ENCODE data around the gene RALBP1. TPM values are rescaled to one million over a fixed set of nuclear protein-coding genes. Genes with fewer than 3 reads are reported as not detected.

RALBP1 gene
- total and polyA plus RNA-seq, 4 donors = 15.6 to 34.8 (median 21.0) TPM

DNA sequence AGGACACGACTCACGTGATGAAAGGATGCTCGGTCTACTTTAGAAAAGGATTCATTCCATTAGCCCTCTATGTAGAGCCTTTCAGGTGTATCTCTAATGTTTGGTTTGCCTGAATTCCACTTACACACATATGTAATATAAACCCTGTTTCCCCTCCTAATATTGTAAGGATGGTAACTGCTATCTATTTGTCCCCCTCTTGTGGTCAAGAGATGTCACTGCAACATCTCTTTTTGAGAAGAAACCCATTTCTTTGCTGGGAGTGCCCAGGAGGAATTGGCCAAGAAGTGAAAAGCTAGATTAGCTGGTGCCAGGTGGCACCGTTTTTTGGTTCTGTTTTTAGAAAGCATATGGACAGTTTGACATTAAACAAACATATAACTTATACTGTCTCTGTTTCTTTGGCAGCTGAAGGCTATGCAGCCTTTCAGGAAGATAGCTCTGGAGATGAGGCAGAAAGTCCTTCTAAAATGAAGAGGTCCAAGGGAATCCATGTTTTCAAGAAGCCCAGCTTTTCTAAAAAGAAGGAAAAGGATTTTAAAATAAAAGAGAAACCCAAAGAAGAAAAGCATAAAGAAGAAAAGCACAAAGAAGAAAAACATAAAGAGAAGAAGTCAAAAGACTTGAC lies 41.2 kb downstream of the RALBP1 start:
- no peak overlapping the region for H3K9ac ChIP-seq (ENCODE audit: low read depth in 1 of 2, low read length in 2 of 2)
- DNase-seq (ENCODE audit: low spot score) = no peak
- peaks cover 0 to 6% (median 4%) of the 10 kb centered on the region in 4 donors for H3K36me3 ChIP-seq (ENCODE audit: control insufficient read depth in 4 of 4, insufficient read depth in 3 of 4, low read depth in 1 of 4, low read length in 3 of 4)
- H3K27ac ChIP-seq (ENCODE audit: low read depth in 1 of 2, low read length in 2 of 2) = no peak overlapping the region
- 75% methylated on average over 4 of the region's 4 CpGs for WGBS
- H3K4me3 ChIP-seq (ENCODE audit: low read depth in 1 of 3, low read length in 3 of 3) = no peak overlapping the region
- H3K27me3 ChIP-seq (ENCODE audit: control insufficient read depth in 4 of 4, insufficient read depth in 4 of 4, low read length in 3 of 4) = no peaks in the 10 kb centered on the region
- H3K4me1 ChIP-seq (ENCODE audit: control insufficient read depth in 4 of 4, insufficient read depth in 4 of 4, low read length in 3 of 4) = no peaks in the 10 kb centered on the region
- TF ChIP-seq, protein P1, sequence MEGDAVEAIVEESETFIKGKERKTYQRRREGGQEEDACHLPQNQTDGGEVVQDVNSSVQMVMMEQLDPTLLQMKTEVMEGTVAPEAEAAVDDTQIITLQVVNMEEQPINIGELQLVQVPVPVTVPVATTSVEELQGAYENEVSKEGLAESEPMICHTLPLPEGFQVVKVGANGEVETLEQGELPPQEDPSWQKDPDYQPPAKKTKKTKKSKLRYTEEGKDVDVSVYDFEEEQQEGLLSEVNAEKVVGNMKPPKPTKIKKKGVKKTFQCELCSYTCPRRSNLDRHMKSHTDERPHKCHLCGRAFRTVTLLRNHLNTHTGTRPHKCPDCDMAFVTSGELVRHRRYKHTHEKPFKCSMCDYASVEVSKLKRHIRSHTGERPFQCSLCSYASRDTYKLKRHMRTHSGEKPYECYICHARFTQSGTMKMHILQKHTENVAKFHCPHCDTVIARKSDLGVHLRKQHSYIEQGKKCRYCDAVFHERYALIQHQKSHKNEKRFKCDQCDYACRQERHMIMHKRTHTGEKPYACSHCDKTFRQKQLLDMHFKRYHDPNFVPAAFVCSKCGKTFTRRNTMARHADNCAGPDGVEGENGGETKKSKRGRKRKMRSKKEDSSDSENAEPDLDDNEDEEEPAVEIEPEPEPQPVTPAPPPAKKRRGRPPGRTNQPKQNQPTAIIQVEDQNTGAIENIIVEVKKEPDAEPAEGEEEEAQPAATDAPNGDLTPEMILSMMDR (IDR thresholded peaks at IDR 0.05; ENCODE audit: low read depth, low read length, missing input control) = peak; percentile 79
- TF ChIP-seq RAD21 (IDR thresholded peaks at IDR 0.05) (peak; percentile 86 to 93), NR2F2 (IDR thresholded peaks at IDR 0.05) (no peak)
- H3K9me3 ChIP-seq (ENCODE audit: control insufficient read depth in 4 of 4, low read length in 3 of 4) = no peaks in the 10 kb centered on the region

DNA sequence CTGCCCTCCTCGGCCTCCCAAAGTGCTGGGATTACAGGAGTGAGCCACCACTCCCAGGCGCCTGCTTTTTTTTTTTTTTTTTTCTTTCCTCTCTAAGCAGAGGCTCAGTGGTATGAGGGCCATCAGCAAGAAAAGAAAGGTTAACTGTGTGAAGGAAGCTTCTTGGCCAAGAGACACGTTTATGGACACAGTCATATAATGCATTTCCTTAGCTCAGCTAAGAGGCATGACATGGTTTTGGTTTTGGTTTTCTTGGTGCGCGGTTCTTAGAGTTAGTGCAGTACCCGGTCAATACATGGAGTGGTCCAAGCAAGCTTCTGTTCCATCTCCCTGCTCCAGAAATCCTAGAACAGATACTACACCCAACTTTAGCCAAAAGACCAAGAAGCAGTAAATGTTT lies 42.6 kb downstream of the RALBP1 start:
- no peak for TF ChIP-seq FOXA1 (IDR thresholded peaks at IDR 0.05)
- TF ChIP-seq GABPA (IDR thresholded peaks at IDR 0.05 in 1 of 2, conservative IDR thresholded peaks at IDR 0.05 in 1 of 2) = no peak
- H3K9ac ChIP-seq (ENCODE audit: low read depth in 1 of 2, low read length in 2 of 2) = no peak overlapping the region
- 90% methylated on average over 6 of the region's 6 CpGs for WGBS
- no peak for DNase-seq (ENCODE audit: low spot score)
- H3K27ac ChIP-seq (ENCODE audit: low read depth in 1 of 2, low read length in 2 of 2) = no peak overlapping the region
- H3K4me3 ChIP-seq (ENCODE audit: low read depth in 1 of 3, low read length in 3 of 3) = no peak overlapping the region
- no peaks in the 10 kb centered on the region for H3K9me3 ChIP-seq (ENCODE audit: control insufficient read depth in 4 of 4, low read length in 3 of 4)
- no peaks in the 10 kb centered on the region for H3K27me3 ChIP-seq (ENCODE audit: control insufficient read depth in 4 of 4, insufficient read depth in 4 of 4, low read length in 3 of 4)
- H3K36me3 ChIP-seq (ENCODE audit: control insufficient read depth in 4 of 4, insufficient read depth in 3 of 4, low read depth in 1 of 4, low read length in 3 of 4) = peaks cover 3 to 8% (median 5%) of the 10 kb centered on the region in 4 donors
- H3K4me1 ChIP-seq (ENCODE audit: control insufficient read depth in 4 of 4, insufficient read depth in 4 of 4, low read length in 3 of 4) = no peaks in the 10 kb centered on the region

DNA sequence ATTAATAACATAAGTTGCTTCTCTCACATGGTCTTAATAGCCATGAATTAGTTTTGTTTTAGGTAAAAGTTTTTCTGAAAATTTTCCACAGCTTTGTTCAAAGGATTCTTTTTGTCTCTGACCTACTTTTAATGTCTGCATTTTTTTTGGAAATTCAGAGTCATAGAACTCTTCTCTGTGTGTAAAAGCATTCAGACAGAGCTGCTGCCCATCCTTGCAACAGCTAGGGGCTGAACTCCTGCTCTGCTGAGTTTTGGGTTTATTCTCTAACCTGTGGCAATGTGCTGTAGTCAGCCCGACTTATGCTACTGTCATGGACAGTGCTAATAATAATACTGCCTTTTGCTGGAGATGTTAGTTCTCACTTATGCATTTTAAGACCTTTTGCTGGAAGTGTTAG lies 44.1 kb downstream of the RALBP1 start:
- H3K36me3 ChIP-seq (ENCODE audit: control insufficient read depth in 4 of 4, insufficient read depth in 3 of 4, low read depth in 1 of 4, low read length in 3 of 4) = peaks cover 0 to 8% (median 6%) of the 10 kb centered on the region in 4 donors
- DNase-seq (ENCODE audit: low spot score) = no peak
- no peaks in the 10 kb centered on the region for H3K27me3 ChIP-seq (ENCODE audit: control insufficient read depth in 4 of 4, insufficient read depth in 4 of 4, low read length in 3 of 4)
- H3K9ac ChIP-seq (ENCODE audit: low read depth in 1 of 2, low read length in 2 of 2) = no peak overlapping the region
- H3K4me3 ChIP-seq (ENCODE audit: low read depth in 1 of 3, low read length in 3 of 3) = no peak overlapping the region
- WGBS = 91% methylated on average over 1 of the region's 1 CpG
- TF ChIP-seq, protein P2, sequence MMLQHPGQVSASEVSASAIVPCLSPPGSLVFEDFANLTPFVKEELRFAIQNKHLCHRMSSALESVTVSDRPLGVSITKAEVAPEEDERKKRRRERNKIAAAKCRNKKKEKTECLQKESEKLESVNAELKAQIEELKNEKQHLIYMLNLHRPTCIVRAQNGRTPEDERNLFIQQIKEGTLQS (IDR thresholded peaks at IDR 0.05) = no peak
- no peak for TF ChIP-seq NR2F2 (IDR thresholded peaks at IDR 0.05)
- TF ChIP-seq FOXA2 (IDR thresholded peaks at IDR 0.05) = no peak
- TF ChIP-seq GABPA (IDR thresholded peaks at IDR 0.05 in 1 of 2, conservative IDR thresholded peaks at IDR 0.05 in 1 of 2) = no peak
- TF ChIP-seq, protein P3, sequence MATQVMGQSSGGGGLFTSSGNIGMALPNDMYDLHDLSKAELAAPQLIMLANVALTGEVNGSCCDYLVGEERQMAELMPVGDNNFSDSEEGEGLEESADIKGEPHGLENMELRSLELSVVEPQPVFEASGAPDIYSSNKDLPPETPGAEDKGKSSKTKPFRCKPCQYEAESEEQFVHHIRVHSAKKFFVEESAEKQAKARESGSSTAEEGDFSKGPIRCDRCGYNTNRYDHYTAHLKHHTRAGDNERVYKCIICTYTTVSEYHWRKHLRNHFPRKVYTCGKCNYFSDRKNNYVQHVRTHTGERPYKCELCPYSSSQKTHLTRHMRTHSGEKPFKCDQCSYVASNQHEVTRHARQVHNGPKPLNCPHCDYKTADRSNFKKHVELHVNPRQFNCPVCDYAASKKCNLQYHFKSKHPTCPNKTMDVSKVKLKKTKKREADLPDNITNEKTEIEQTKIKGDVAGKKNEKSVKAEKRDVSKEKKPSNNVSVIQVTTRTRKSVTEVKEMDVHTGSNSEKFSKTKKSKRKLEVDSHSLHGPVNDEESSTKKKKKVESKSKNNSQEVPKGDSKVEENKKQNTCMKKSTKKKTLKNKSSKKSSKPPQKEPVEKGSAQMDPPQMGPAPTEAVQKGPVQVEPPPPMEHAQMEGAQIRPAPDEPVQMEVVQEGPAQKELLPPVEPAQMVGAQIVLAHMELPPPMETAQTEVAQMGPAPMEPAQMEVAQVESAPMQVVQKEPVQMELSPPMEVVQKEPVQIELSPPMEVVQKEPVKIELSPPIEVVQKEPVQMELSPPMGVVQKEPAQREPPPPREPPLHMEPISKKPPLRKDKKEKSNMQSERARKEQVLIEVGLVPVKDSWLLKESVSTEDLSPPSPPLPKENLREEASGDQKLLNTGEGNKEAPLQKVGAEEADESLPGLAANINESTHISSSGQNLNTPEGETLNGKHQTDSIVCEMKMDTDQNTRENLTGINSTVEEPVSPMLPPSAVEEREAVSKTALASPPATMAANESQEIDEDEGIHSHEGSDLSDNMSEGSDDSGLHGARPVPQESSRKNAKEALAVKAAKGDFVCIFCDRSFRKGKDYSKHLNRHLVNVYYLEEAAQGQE (IDR thresholded peaks at IDR 0.05) = no peak
- TF ChIP-seq TAF1 (conservative IDR thresholded peaks at IDR 0.05) = no peak
- no peak for TF ChIP-seq SP1 (IDR thresholded peaks at IDR 0.05)
- TF ChIP-seq, protein P4, sequence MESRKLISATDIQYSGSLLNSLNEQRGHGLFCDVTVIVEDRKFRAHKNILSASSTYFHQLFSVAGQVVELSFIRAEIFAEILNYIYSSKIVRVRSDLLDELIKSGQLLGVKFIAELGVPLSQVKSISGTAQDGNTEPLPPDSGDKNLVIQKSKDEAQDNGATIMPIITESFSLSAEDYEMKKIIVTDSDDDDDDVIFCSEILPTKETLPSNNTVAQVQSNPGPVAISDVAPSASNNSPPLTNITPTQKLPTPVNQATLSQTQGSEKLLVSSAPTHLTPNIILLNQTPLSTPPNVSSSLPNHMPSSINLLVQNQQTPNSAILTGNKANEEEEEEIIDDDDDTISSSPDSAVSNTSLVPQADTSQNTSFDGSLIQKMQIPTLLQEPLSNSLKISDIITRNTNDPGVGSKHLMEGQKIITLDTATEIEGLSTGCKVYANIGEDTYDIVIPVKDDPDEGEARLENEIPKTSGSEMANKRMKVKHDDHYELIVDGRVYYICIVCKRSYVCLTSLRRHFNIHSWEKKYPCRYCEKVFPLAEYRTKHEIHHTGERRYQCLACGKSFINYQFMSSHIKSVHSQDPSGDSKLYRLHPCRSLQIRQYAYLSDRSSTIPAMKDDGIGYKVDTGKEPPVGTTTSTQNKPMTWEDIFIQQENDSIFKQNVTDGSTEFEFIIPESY (IDR thresholded peaks at IDR 0.05) = no peak
- no peak for TF ChIP-seq RXRA (IDR thresholded peaks at IDR 0.05)
- TF ChIP-seq HNF4A (conservative IDR thresholded peaks at IDR 0.05) = no peak
- TF ChIP-seq RAD21 (IDR thresholded peaks at IDR 0.05) = no peak
- no peak for TF ChIP-seq EGR1 (IDR thresholded peaks at IDR 0.05; ENCODE audit: low read depth in 2 of 2)
- TF ChIP-seq, protein P5, sequence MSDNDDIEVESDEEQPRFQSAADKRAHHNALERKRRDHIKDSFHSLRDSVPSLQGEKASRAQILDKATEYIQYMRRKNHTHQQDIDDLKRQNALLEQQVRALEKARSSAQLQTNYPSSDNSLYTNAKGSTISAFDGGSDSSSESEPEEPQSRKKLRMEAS (IDR thresholded peaks at IDR 0.05) = no peak
- TF ChIP-seq YY1 (IDR thresholded peaks at IDR 0.05) = no peak
- TF ChIP-seq FOXA1 (IDR thresholded peaks at IDR 0.05) = no peak
- TF ChIP-seq, protein P1 (IDR thresholded peaks at IDR 0.05; ENCODE audit: low read depth, low read length, missing input control) = no peak
- no peak for TF ChIP-seq JUND (IDR thresholded peaks at IDR 0.05)
- no peak for TF ChIP-seq HNF4G (IDR thresholded peaks at IDR 0.05)
- H3K27ac ChIP-seq (ENCODE audit: low read depth in 1 of 2, low read length in 2 of 2) = no peak overlapping the region
- H3K9me3 ChIP-seq (ENCODE audit: control insufficient read depth in 4 of 4, low read length in 3 of 4) = no peaks in the 10 kb centered on the region
- no peaks in the 10 kb centered on the region for H3K4me1 ChIP-seq (ENCODE audit: control insufficient read depth in 4 of 4, insufficient read depth in 4 of 4, low read length in 3 of 4)
